ENCODE data around the gene SF3A2.

SF3A2 gene

GRCh38 chr19:2234996-2235380 lies 1.6 kb upstream of the SF3A2 start:
- TF ChIP-seq GATA1 (IDR thresholded peaks at IDR 0.05; ENCODE audit: low read depth, low read length) (no peak), POLR2A (IDR thresholded peaks at IDR 0.05; ENCODE audit: low read length) (no peak)
- no peak for DNase-seq

- DNase-seq: peak in 1 of 2 experiments; percentile 71
- TF ChIP-seq POLR2A (IDR thresholded peaks at IDR 0.05; ENCODE audit: low read length) (no peak), GATA1 (IDR thresholded peaks at IDR 0.05; ENCODE audit: low read depth, low read length) (no peak)
These were observed 1.1 kb upstream of the SF3A2 start for GRCh38 chr19:2235381-2236063.

- no peak for DNase-seq
- TF ChIP-seq GATA1 (IDR thresholded peaks at IDR 0.05; ENCODE audit: low read depth, low read length) (no peak), POLR2A (IDR thresholded peaks at IDR 0.05; ENCODE audit: low read length) (no peak)
These were observed 635 bp upstream of the SF3A2 start for GRCh38 chr19:2236064-2236313.

GRCh38 chr19:2237051-2237868 lies 636 bp downstream of the SF3A2 start:
- DNase-seq: peak; percentile 63 to 73
- TF ChIP-seq GATA1 (IDR thresholded peaks at IDR 0.05; ENCODE audit: low read depth, low read length): no peak
- no peak for TF ChIP-seq POLR2A (IDR thresholded peaks at IDR 0.05; ENCODE audit: low read length)

- DNase-seq: no peak
- no peak for TF ChIP-seq GATA1 (IDR thresholded peaks at IDR 0.05; ENCODE audit: low read depth, low read length)
- TF ChIP-seq POLR2A (IDR thresholded peaks at IDR 0.05; ENCODE audit: low read length): no peak
These were observed 1.2 kb downstream of the SF3A2 start for GRCh38 chr19:2237869-2238153.

GRCh38 chr19:2239173-2239572 lies 2.5 kb downstream of the SF3A2 start:
- no peak for DNase-seq

GRCh38 chr19:2239771-2240770 lies 3.4 kb downstream of the SF3A2 start:
- TF ChIP-seq GATA1 (IDR thresholded peaks at IDR 0.05; ENCODE audit: low read depth, low read length): no peak
- no peak for TF ChIP-seq POLR2A (IDR thresholded peaks at IDR 0.05; ENCODE audit: low read length)
- peak; percentile 57 to 65 for DNase-seq

More at GRCh38 chr19:2239173-2239572, 2.5 kb downstream of the SF3A2 start:
- TF ChIP-seq POLR2A (IDR thresholded peaks at IDR 0.05; ENCODE audit: low read length) (no peak), GATA1 (IDR thresholded peaks at IDR 0.05; ENCODE audit: low read depth, low read length) (no peak)

GRCh38 chr19:2240881-2241760 lies 4.5 kb downstream of the SF3A2 start:
- TF ChIP-seq POLR2A (IDR thresholded peaks at IDR 0.05; ENCODE audit: low read length) (no peak), GATA1 (IDR thresholded peaks at IDR 0.05; ENCODE audit: low read depth, low read length) (no peak)
- DNase-seq: no peak

- no peak for DNase-seq
These were observed 5.5 kb downstream of the SF3A2 start for GRCh38 chr19:2242092-2242537.

GRCh38 chr19:2242816-2243215 lies 6.2 kb downstream of the SF3A2 start:
- no peak for DNase-seq
- TF ChIP-seq POLR2A (IDR thresholded peaks at IDR 0.05; ENCODE audit: low read length): no peak
- TF ChIP-seq GATA1 (IDR thresholded peaks at IDR 0.05; ENCODE audit: low read depth, low read length): no peak

More at GRCh38 chr19:2242092-2242537, 5.5 kb downstream of the SF3A2 start:
- TF ChIP-seq GATA1 (IDR thresholded peaks at IDR 0.05; ENCODE audit: low read depth, low read length): no peak
- TF ChIP-seq POLR2A (IDR thresholded peaks at IDR 0.05; ENCODE audit: low read length): no peak

- no peak for TF ChIP-seq GATA1 (IDR thresholded peaks at IDR 0.05; ENCODE audit: low read depth, low read length)
- DNase-seq: no peak
These were observed 6.9 kb downstream of the SF3A2 start for GRCh38 chr19:2243274-2244124.

- no peak for DNase-seq
- TF ChIP-seq GATA1 (IDR thresholded peaks at IDR 0.05; ENCODE audit: low read depth, low read length) (no peak), POLR2A (IDR thresholded peaks at IDR 0.05; ENCODE audit: low read length) (no peak)
These were observed 7.4 kb downstream of the SF3A2 start for GRCh38 chr19:2244125-2244411.

GRCh38 chr19:2244486-2244885 lies 7.9 kb downstream of the SF3A2 start:
- no peak for DNase-seq
- TF ChIP-seq POLR2A (IDR thresholded peaks at IDR 0.05; ENCODE audit: low read length) (no peak), GATA1 (IDR thresholded peaks at IDR 0.05; ENCODE audit: low read depth, low read length) (no peak)
